Natural killer cell (primary cell): ENCODE data around the gene RARA. TPM values are rescaled to one million over a fixed set of nuclear protein-coding genes. Genes with fewer than 3 reads are reported as not detected.
A peak's percentile ranks its signal among the peaks of the same experiment; 100 is the strongest.

ENCODE experiments used
- ATAC-seq, 3 donors: fragments of 150-1000 bp in 2 of 3; fragments of 200-7000 bp in 1 of 3; cut with Tn5 transposase; 1 replicate in 1 of 3; 2 replicates in 2 of 3; pipeline ENCODE4 v1.10.0; 2021; ENCODE audit warnings: mild to moderate bottlenecking in 2 of 3, moderate library complexity in 2 of 3
- DNase-seq, 2 donors: peaks; one replicate each; pipeline versions ENCODE4 v3.0.0 to v3.0.0-alpha.2; 2013 to 2021; ENCODE audit warnings: mixed read lengths in 1 of 2
- H3K27ac ChIP-seq: one replicate; pipeline ENCODE4 v1.5.1; 2013; ENCODE audit warnings: mild to moderate bottlenecking, low read length
- H3K27me3 ChIP-seq: one replicate; pipeline ENCODE4 v1.6.1; 2013; ENCODE audit warnings: low read length; ENCODE audit not compliant: control insufficient read depth, insufficient read depth
- H3K36me3 ChIP-seq: one replicate; pipeline ENCODE4 v1.6.1; 2013; ENCODE audit warnings: low read length; ENCODE audit not compliant: control insufficient read depth, insufficient read depth
- H3K4me1 ChIP-seq: one replicate; pipeline ENCODE4 v1.6.1; 2013; ENCODE audit warnings: low read length; ENCODE audit not compliant: control insufficient read depth, insufficient read depth
- H3K4me3 ChIP-seq: one replicate; pipeline ENCODE4 v1.5.1; 2013; ENCODE audit warnings: low read length
- H3K9me3 ChIP-seq: one replicate; pipeline ENCODE4 v1.6.1; 2013; ENCODE audit warnings: low read length; ENCODE audit not compliant: control insufficient read depth, insufficient read depth
- H3K27ac Mint-ChIP-seq, 2 donors: one replicate each; pipeline ENCODE4 v1.8.0; 2022; ENCODE audit warnings: mild to moderate bottlenecking in 2 of 2, mixed read lengths in 2 of 2, moderate library complexity in 1 of 2
- H3K27me3 Mint-ChIP-seq, 2 donors: one replicate each; pipeline ENCODE4 v1.8.0; 2022; ENCODE audit warnings: low read depth in 2 of 2, mixed read lengths in 2 of 2
- H3K36me3 Mint-ChIP-seq: one replicate; pipeline ENCODE4 v1.8.0; 2022; ENCODE audit warnings: mixed read lengths
- H3K4me1 Mint-ChIP-seq, 2 donors: one replicate each; pipeline ENCODE4 v1.8.0; 2022; ENCODE audit warnings: mixed read lengths in 2 of 2
- H3K4me3 Mint-ChIP-seq: one replicate; pipeline ENCODE4 v1.8.0; 2022; ENCODE audit warnings: mild to moderate bottlenecking, moderate library complexity, mixed read lengths
- H3K9me3 Mint-ChIP-seq, 2 donors: one replicate each; pipeline ENCODE4 v1.8.0; 2022; ENCODE audit warnings: mixed read lengths in 2 of 2
- CTCF ChIP-seq: fragments of 200-600 bp; IDR thresholded peaks from one replicate; pipeline ENCODE4 v1.8.0; 2022; ENCODE audit warnings: antibody characterized with exemption
- WGBS: methylation state at CpG from one replicate; pipeline ENCODE4 v1.1.7; 2013; ENCODE audit warnings: missing lambda C conversion rate; ENCODE audit not compliant: insufficient coverage; 5-methylcytosine and 5-hydroxymethylcytosine counted together
- intact Hi-C: fragments of 100-400 bp; cut with micrococcal nuclease; formaldehyde crosslinking; loops from one replicate; pipeline ENCODE4 v1.14.2; 2022
- total RNA-seq, 4 donors: library from RNA; stranded (reverse); fragments of 120-200 nt in 1 of 4; gene quantifications; one replicate each; pipeline versions ENCODE4 v1.2.3 to v1.2.4, GENCODE V29; 2013 to 2022

RARA gene
- total RNA-seq, 3 donors from 2014 or later (not counting 1 experiment from before 2014, with no cell fraction given) = 75.9 to 94.6 (median 79.1) TPM

DNA sequence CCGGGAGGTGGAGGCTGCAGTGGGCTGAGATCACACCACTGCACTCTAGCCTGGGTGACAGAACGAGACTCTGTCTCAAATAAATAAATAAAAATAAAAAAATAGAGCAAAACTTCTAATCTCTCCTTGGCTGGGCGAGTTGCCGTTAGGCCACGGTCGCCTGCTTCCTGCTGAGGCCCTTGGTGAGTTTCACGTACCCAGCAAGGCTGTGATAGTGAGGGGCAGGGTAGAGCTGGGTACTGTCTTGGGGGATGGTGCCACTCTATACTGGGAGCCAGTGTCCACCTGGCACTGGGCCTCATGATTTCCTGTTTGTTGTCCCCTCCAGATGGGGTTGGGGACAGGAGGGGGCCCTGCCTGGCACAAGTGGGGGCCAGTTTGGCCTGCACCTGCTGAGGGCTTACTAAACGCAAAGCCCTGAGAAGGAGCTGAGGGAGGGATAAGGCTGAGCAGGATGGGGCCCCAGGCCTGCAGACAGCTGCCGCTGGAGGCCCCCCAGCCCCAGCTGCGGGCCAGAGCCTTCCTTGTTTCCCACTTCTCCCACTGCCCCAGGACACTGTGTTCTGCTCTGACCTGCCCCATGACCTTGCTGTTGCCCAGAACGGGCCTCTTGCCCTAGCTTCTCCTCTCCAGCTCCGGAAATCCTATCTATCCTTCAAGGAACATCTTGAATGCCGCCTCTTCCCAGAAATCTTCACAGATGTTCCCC is 30.1 kb downstream of the RARA start:
- Histone ChIP-seq H3K36me3 (peaks cover 6% of the 10 kb centered on the region), H3K9me3 (no peaks in the 10 kb centered on the region), H3K4me3 (no peak overlapping the region), H3K27ac (peak overlapping the region; percentile 23), H3K27me3 (no peaks in the 10 kb centered on the region), H3K4me1 (peaks cover 75% of the 10 kb centered on the region)
- no peak for TF ChIP-seq CTCF
- DNase-seq = no peak
- Mint-ChIP-seq H3K27ac (peak overlapping the region; percentile 89 to 97), H3K4me3 (peak overlapping the region; percentile 35), H3K4me1 (peaks cover 53 to 73% of the 10 kb centered on the region in 2 donors), H3K9me3 (no peaks in the 10 kb centered on the region), H3K27me3 (no peaks in the 10 kb centered on the region), H3K36me3 (no peaks in the 10 kb centered on the region)
- WGBS = 51% methylated on average over 12 of the region's 13 CpGs
- intact Hi-C loops = no loop called here
- no peak for ATAC-seq

DNA sequence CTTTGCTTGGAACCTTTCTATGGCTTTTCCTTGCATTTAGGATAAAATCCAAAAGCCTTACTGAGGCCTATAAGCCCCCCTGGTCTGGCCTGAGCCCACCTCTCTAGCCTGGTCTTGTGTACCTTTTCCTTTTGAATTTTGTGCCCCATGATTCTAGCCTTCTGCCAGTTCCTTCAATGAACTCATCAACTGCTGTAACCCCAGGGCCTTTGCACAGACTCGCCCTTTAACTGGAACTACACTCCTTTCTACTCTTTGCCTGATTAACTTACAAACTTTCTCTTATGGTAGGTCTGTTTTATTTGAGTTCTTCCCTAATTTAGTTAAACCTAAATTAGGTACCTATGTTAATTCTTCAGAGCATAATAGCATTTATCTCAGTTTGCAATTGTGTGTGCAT is 31.3 kb downstream of the RARA start:
- Mint-ChIP-seq H3K27ac (peak overlapping the region; percentile 89 to 97), H3K9me3 (no peaks in the 10 kb centered on the region), H3K4me1 (peaks cover 57 to 73% of the 10 kb centered on the region in 2 donors), H3K4me3 (peak overlapping the region; percentile 6), H3K27me3 (no peaks in the 10 kb centered on the region), H3K36me3 (no peaks in the 10 kb centered on the region)
- H3K36me3 ChIP-seq = peaks cover 6% of the 10 kb centered on the region
- TF ChIP-seq CTCF = no peak
- H3K27ac ChIP-seq = peak overlapping the region; percentile 91
- intact Hi-C loops = no loop called here
- peaks cover 75% of the 10 kb centered on the region for H3K4me1 ChIP-seq
- no peaks in the 10 kb centered on the region for H3K27me3 ChIP-seq
- 88% methylated on average over 1 of the region's 1 CpG for WGBS
- H3K4me3 ChIP-seq = no peak overlapping the region
- no peak for ATAC-seq
- no peaks in the 10 kb centered on the region for H3K9me3 ChIP-seq
- DNase-seq = no peak

DNA sequence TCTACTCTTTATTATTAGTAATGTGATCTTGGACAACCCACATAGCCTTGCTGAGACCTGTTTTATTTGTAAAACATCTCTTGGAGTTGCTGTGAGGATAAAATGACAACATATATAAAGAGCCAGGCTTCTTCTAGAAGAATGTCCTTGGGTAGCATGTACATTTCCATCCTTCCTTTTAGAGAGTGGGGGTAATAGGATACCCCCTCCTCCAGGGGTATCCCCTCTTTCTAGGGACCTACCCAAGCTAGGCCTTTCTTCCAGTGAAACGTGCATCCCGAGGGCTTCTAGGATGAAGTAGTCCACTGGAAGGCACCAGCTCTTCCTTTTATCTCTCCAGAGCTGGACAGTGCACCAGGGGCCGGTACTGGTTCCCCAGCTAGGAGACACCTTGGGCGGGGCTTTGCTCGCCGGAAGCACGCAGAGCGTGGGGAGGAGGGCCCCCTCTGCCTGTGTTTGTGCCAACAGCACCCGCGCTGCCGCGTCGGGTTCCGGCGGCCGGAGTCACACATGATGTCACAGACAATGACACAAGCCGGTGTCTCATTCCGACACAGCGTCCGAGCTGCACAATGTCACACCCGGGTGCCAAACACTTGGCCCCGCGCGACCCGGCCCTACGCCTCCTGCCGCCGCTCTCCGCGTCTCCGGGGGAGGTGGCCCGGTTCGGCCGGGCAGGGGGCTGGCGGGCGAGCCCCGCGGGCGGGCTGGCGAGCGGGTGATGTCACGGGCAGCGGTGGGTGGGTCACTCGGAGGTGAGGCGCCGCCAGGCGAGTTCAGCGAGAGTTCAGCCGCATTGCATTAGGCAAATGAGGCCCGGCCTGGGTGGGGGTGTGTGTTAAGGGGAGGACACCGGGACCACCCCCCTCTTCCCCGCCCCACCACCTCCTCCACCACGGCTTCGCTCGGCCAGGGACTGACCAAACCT is 32.2 kb downstream of the RARA start:
- Mint-ChIP-seq H3K9me3 (no peaks in the 10 kb centered on the region), H3K27me3 (no peaks in the 10 kb centered on the region), H3K27ac (peak overlapping the region; percentile 89 to 97), H3K36me3 (no peaks in the 10 kb centered on the region), H3K4me1 (peaks cover 62 to 82% of the 10 kb centered on the region in 2 donors), H3K4me3 (peak overlapping the region; percentile 82)
- H3K4me3 ChIP-seq = peak overlapping the region; percentile 60
- intact Hi-C loops = loop anchor here (1.0 kb wide), 1 partner anchor 18 kb away; no protein-coding TSS in a partner anchor
- H3K4me1 ChIP-seq = peaks cover 83% of the 10 kb centered on the region
- 2% methylated on average over 50 of the region's 55 CpGs for WGBS
- H3K27ac ChIP-seq = peak overlapping the region; percentile 91
- DNase-seq = peak; percentile 91 to 94
- no peaks in the 10 kb centered on the region for H3K9me3 ChIP-seq
- peak; percentile 30 for TF ChIP-seq CTCF
- no peaks in the 10 kb centered on the region for H3K27me3 ChIP-seq
- H3K36me3 ChIP-seq = peaks cover 6% of the 10 kb centered on the region
- ATAC-seq = peak; percentile 74 to 92 (median 79)
